C1 segment of cervical spinal cord (tissue), 14 donors: Measurements from ENCODE around the gene LRRC3.
"Not testable (repeated sequence)": the region's sequence is repeated elsewhere in the genome, so short reads cannot be mapped to it uniquely, and the experiment has no call there.

Experiments used
- DNase-seq, 14 donors: peaks; one replicate each; lab custom pipeline; 2025; lab: John Stamatoyannopoulos, UW

The LRRC3 gene

DNA sequence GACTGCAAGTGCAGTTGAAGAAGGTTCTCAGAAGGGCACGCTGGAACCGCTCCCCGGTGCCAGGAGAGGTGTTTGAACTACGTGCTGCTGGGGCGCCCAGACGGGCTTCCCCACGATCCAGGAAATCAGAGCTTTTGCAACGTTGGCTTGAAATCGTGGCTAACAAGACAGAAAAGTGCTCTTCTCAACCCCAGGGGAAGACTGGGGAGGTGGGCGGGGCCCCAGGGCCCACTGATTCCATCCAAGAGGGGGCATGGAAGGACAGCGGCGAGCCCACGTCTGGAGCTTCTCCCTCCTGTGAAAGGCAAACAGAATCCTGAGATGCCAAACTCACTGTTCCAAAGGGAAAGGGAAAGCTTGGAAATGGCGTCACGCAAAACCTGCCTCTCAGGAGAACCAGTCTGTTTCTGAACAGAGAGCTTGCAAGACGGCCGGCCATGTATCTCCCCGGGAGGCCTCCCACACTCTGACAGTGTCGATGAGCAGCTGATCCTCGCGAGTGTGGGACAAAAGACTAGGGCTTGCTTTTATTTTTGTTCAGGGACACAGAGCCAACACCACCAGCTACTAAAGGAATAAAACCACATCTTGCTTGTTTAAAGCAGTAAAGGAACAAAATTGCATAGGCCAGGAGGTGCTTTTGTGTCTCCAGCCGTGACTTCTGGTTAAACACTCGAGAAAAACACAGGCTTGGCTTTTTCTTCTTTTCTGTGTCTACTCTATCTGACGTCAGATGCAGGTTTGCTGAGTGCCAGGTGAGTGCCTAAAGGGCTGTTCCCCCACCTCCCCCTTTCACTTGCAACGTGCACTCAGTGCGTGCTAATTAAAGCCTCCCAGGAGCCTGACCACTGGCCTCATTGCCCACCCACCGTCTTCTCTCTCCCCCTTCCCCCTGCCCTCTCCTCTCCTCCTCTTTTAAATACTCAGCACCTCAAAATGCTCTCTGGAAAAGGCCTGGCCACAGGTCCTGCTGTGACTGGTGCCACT lies 41.5 kb downstream of the LRRC3 start:
- no peak for DNase-seq

DNA sequence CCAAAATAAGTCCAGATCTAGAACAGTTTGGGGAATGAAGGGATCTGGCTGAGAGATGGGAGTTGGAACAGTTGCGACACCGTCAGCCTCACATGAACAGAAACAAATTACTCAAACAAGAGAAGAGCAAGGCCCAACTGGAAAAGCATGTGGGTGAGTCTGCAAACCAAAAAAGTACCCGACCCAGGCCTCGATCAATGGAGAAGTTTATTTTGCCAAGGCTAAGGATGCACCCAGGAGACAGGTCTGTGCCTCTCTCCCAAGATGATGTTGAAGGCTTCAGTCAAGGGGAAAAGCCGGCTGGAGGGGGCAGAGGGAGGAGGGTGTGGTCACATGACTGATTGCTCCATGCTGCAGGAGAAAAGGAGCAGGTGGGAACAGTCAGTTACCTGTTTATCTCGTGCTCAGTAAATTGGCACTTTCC lies 42.4 kb downstream of the LRRC3 start:
- DNase-seq, result no peak

DNA sequence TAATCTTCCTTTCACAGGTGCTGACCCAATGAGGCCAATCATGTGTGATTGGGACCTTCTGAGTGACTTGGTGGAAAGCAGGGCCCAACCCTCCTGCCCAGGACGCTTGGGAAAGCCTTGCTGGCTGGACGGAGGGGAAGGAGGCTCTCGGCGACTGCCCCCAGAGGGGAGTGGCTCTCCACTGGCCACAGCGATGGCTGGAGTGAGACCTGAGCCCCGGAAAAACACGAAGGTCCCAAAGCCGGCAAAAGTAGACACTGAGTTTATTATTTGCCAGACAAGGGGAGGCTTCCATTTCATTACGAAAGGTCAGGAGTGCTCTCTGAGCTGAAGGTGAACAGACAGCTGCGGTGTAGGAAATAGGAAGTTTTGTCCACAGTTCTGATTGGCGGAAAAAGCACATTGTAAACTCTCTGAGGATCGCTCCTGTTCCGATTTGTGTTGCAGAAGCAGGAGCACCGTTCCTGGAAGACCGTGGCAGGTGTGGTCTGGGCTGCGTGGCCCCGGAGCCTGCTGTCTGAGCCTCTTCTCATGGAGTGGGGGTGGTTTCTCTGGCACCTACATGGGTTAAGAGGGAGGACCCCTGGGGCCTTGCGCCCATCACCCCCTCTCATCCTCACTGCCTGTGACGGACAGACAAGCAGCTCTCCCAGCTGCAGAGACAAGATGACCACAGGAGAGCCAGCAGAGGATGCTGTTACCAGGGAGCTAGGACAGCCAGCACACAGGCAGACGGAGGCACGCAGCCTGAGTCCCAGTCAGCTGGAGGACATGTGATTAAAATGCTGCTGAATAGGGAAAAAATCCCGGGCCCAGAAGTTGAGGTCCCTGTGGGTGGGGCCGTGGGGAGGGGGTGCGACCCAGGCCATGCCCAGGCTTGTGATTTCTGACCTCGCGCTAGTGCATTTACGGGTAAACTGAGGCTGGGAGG lies 43.2 kb downstream of the LRRC3 start:
- DNase-seq, result no peak

DNA sequence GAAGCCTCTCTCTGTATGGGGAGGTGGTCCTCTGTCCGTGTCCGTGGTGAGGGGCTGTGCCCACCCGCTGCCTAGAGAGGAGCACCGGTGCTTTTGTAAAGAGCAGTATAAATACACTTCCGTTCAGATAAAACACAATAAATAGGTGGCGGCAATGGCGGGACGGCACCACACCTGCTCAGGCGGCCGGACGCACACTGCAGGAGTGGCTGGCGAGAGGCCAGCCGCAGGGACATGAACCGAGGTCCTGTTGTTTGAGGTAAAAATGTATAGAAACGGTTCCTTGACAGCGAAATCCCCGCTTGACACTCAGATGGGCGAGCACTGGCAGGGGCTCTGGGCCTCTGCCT lies 43.9 kb downstream of the LRRC3 start:
- no peak for DNase-seq

DNA sequence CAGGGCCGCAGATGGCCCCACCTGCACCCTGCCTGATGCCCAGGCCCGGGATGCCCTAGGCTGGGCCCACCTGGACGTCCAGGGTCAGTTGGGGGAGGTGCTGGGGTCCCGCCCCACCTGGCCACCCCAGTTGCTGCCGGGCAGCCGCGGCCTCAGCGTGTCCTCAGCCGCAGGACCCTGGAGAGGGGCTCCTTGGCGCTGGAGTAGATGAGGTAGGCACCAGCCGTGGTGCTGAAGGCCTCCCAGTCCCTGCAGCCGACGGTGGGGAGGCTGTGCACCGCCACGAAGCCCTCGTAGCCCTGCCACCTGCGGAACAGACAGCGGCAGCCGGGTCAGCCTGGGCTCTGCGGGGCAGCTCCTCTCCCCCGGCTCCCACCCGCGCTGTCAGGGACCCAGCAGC lies 44.3 kb downstream of the LRRC3 start:
- no peak for DNase-seq

DNA sequence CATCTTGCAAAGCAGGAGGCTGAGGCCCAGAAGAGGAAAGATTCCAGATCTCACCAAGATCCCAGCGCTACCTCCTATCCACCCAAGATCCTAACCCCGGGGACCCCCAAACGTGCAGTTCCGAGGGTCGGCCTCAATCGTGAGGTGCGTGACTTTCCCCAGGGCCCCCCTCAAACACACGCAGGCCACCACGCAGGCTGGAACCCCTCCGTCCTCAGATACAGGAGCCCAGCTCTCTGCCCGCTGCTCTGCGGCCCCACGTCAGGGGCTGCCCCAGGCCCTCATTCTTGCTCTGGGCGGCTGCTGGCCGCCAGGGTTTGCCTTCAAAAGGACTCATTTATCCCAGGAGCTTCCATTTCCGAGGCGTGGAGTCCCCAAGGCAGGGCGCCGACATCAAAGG lies 44.8 kb downstream of the LRRC3 start:
- no peak for DNase-seq

DNA sequence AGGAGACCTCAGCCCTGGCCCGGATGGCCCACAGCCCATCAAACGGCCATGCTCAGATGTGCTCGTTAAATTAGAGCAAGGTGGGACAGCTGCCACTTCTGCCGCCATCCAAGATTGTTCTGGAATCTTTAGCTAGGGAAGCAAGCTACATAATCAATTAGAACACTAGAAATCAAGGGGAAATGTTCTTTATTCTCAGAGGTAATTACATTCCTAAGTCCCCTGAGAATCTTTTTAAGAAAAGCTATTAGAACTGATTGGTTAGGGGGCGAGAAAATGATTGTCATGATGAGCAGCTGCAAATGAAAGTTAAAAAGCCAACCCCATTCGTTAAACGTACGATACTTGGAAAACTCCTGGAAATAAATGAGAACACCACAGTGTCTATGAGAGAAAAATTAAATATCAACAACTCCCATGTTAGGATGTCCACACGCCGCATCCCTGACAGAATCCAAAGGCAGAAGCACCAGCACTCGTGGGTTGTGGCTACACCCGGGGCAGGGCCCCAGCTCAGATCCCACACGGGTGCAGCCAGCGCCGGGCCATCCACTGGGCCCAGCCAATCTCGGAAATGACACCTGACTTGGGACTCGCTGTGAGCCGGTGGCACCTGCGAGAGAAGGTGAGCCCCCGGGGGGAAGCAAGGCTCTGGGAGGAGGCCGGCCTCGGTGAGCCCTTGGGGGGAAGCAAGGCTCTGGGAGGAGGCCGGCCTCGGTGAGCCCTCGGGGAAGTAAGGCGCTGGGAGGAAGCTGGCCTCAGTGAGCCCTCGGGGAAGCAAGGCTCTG lies 47.1 kb downstream of the LRRC3 start:
- no peak for DNase-seq

DNA sequence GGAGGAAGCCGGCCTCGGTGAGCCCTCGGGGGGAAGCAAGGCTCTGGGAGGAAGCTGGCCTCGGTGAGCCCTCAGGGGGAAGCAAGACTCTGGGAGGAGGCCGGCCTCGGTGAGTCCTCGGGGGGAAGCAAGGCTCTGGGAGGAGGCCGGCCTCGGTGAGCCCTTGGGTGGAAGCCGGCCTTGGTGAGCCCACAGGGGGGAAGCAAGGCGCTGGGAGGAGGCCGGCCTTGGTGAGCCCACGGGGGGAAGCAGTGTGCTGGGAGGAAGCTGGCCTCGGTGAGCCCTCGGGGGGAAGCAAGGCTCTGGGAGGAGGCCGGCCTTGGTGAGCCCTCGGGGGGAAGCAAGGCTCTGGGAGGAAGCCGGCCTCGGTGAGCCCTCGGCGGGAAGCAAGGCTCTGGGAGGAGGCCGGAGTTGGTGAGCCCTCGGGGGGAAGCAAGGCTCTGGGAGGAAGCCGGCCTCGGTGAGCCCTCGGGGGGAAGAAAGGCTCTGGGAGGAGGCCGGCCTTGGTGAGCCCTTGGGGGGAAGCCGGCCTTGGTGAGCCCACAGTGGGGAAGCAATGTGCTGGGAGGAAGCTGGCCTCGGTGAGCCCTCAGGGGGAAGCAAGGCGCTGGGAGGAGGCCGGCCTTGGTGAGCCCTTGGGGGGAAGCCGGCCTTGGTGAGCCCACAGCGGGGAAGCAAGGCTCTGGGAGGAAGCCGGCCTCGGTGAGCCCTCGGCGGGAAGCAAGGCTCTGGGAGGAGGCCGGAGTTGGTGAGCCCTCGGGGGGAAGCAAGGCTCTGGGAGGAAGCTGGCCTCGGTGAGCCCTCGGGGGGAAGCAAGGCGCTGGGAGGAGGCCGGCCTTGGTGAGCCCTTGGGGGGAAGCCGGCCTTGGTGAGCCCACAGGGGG lies 47.9 kb downstream of the LRRC3 start:
- DNase-seq, result not testable (repeated sequence)

DNA sequence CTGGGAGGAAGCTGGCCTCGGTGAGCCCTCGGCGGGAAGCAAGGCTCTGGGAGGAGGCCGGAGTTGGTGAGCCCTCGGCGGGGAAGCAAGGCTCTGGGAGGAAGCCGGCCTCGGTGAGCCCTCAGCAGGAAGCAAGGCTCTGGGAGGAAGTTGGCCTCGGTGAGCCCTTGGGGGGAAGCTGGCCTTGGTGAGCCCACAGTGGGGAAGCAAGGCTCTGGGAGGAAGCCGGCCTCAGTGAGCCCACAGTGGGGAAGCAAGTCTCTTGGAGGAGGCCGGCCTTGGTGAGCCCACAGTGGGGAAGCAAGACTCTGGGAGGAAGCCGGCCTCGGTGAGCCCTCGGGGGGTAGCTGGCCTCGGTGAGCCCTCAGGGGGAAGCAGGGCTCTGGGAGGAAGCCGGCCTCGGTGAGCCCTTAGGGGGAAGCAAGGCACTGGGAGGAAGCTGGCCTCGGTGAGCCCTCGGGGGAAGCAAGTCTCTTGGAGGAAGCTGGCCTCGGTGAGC lies 48.6 kb downstream of the LRRC3 start:
- DNase-seq, result no peak

DNA sequence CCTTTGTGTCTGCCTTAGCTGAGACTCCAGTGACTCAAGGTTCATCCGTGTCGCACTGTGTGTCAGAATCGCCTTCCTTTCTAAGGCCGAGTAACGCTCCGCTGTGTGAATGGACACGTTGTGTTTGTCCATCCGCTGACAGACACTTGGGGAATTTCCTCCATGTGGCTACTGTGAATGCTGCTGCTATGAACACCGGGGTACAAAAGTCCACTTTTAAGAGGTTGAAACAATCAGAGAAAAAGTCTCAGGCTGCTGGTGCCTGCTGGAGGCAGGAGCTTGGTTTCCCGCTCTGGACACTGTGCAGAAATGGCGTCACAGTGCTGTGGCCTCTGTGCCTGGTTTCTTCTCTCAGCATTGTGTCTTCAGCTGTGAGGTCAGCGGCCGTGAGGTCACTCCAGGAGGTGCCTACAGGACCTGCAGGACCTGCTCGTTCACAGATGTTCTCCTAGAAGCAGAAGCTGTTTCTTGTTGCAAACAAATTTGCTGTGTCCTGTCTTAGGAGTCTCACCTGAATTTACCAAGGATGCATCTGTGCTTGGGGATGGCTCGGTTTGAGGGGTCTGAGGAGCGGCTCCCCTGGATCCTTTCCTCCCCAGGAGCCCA lies 50.5 kb downstream of the LRRC3 start:
- DNase-seq, result no peak

DNA sequence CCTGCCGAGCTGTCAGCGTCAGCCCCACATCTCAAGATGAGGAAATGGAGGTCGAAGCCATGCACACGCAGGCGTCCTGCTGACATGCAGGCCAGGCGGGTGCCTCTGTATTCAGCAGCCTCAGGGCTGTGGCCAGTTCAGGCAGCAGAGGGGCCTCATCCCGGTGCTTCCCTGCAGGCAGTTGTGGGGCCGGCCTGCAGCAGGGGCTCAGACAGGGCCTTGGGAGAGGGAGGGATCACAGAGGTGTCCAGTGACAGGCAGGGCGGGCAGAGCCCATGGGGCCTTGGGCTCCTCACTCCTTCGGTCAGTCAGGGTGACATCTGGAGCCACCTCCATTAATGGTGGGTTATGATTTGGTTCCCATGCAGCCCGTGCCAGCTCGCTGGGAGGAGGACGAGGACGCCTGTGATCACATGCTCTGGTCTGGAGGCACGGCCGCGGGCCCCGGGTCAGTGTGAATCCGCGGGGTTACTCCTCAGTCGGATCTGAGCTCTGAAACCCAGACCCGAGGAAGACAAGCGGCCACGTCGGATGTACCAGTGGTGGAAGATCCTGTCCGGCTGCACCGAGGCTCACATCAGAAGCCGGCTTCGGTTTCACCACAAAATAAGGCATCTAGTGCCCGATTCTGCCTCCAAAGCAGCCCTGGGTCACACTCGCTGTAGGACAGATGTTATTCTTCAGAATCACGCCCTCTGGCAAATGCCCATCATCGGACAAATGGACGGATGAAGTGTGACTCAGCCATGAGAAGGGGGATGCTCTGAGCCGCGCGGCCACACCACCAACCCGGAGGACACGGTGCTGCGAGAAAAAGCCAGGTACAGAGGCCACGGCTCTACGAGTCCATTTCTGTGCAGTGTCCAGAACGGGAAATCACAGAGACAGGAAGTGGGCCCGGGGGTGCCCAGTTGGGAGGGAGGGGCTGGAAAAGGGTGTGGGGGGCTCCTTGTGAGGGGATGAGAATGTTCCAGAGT lies 51.3 kb downstream of the LRRC3 start:
- DNase-seq, result no peak

DNA sequence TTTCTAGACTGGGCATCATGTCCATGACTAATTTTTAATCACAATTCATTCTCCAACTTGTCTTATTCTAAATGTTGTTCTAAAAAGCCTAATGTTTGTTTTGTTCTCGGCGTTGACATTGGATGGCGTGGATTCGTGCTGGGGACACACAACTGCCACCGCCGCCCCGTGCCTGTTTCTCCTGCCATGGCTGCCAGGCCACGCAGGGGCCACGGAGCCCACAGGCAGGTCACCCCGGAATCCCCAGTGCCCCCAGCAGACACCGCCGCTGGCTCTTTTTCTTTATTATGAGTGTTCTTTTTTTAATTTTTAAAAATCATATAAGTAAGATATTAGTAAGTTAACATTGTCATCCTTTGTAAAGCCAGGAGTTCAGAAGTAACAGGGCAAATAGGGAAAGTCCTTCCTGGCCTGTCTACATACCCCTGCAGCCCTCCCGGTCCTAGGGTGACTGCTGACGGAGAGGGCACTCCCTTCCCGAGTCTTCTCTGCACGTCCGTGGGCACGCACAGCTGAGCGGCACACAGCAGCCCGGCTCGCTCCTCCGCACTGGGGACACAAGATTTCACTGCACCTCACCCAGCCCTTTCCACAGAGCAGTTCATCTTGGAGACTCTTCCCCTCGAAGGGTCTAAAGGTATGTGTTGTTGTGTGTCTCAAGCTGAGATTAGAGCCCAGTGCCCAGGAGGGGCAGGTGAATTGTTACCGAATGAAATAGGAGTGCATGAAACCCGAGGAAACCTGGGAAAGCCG lies 52.5 kb downstream of the LRRC3 start:
- DNase-seq, result no peak

DNA sequence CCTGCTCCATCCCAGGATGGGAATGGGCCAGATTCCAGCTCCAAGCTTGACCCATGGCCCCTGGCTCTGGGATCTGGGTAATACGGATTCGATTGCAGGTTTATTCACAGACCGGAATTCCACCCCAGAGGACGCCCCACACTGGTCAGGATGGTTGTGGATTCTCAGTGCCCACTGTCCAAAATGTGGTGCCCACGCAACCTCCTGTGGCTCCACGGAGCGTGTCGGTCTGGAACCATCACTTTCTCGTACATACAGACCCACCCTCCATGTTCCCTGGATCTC lies 53.1 kb downstream of the LRRC3 start:
- DNase-seq, result no peak

DNA sequence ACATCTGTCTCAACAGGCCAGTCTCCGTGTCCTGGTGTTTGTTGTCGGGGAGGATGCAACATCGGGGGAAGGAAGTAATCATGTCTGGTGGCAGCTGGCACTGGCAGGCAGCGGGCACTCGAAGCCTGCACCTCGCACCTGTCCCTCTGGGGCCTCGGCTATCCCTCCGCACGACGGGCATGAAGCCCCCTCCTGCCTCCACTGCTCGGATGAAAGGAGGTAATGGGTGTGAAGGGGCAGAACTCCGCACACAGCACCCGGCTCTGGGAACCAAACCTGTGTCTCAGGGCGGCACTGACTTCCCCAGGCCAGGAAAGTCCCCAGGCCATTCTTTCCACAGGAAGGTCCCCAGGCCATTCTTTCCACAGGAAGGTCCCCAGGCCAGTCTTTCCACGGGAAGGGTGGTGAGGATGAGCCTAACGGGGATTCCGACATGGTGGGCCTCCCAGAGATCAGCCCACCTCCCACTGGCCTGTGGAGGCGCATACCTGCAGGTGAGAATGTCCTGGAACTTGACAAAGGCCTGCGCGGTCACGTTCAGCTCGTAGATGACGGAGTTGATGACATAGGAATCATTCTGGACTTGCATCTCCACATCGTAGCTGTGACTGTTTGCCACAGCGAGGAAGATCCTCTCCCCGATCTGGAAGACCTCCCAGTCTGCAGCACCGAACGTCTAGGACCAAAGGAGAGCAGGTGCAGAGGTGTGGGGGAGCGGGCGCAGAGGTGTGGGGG lies 53.6 kb downstream of the LRRC3 start:
- DNase-seq, result no peak

DNA sequence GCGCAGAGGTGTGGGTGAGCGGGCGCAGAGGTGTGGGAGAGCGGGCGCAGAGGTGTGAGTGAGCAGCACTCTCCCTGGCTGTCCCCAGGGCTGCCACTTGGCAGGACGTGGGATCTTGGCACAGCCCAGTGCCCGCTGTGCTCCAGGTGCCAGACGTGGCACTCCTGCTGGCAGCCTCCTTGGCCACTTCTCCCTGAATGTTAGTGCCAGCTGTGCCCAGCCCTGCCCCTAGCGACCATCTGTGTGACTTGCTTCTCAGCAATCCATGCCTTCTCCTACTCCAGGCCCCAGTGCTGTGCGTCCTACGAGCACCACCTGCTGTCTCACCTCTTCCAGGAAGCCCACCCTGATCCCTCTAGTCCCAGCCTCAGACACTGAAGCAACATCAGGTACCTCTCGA lies 54.2 kb downstream of the LRRC3 start:
- no peak for DNase-seq

DNA sequence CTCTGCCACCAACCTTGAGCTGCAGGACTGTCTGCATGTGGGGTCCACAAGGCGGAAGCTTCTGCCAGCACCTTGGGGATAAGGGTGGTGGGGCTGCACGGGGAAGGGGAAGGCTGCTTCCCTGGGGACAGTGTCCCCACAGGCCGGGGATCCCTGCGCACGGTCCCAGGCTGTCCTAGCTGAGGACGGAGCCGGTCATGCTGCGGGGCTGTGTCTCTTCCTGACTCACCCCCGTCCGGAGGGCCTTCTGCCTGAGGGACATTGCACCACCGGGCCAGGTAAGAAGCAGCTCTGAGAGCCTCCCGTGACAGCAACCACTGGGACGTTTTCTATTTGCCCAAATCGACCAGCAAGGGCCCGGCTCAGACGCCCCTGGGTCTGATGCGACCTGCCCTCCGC lies 54.8 kb downstream of the LRRC3 start:
- DNase-seq, result no peak

DNA sequence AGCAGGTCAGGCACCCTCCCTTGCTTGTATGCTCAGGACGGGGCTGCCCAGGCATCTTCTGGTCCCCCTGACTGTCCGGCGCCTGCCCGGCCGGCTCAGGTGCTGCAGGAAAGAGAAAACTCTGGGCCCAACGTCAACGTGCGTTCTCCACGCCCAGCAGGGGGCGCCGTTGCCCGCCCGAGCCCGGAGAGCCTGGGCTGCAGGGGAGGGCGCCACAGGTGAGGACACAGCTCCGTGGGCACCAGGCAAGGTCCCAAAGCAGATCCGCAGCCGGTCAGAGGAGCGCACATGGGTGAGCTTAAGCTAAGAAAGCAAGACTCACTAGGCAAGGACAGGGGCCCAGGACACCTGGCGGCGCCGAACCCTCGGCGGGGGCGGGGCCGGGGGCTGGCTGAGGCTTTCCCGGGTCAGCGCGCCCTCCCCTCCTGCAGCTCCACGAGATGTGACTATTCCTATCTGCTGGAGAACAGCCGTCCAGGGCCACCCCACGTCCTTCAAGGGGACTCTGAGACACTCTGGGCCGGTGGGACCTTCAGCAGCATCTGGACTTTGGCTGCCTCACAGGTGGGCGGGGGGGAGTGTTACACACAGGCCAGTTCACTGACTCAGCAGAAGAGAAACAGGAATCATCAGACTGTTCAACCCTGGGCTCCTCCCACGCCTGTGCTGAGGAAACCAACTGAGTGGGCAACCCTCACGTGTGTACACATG lies 55.4 kb downstream of the LRRC3 start:
- peak in 3 of 14 donors; percentile 1 to 20 (median 8) for DNase-seq
